GM20431 (cell line): ENCODE results near the gene ST7L.
"Not testable (repeated sequence)": the region's sequence is repeated elsewhere in the genome, so short reads cannot be mapped to it uniquely, and the experiment has no call there.

Experiments
- in situ Hi-C: fragments of 300-500 bp; cut with MseI, MboI; formaldehyde crosslinking; loops from one replicate; pipeline ENCODE4 v1.15.0; 2020; ENCODE audit warnings: low sequenced_read_pairs; ENCODE audit not compliant: unreplicated experiment

ST7L gene

DNA sequence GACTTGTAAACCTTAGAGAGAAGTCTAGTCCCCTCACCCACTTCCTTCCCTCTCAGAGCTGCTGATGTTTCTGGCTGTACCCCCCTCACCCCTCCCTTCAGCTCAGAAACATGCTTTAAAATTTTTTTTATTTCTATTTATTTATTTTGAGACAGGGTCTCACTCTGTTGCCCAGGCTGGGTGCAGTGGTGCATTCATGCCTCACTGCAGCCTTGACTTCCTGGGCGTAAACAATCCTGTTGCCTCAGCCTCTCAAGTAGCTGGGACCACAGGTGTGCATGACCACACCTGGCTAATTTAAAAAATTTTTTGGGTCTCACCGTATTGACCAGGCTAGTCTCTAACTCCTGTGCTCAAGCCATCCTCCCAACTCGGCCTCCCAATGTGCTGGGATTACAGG, 113.1 kb downstream of the ST7L start:
- in situ Hi-C loops = loop anchor here (25.0 kb wide), 1 partner anchor 206 kb away; the partner anchor contains the start of genes PPM1J and RHOC

DNA sequence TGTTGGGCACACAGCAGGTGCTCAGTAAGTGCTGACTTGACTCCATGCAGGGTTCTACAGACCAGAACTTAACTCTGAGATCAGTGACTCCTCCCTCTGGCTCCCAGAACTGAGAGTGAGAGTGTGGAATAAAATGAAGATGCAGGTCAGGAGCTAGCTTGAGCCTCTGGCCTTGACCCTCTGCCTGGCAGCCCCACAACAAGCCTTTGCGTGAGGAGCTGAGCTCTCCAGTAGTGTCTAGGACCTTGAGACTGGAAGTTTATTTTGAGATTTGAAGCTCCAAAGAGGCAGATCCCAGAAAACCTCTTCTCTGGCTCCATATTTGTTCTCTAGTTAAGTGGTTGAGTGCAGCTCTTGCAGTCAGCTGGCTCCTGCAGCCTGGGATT, 113.5 kb downstream of the ST7L start:
- in situ Hi-C loops = loop anchor here (25.0 kb wide), 1 partner anchor 207 kb away; the partner anchor contains the start of genes PPM1J and RHOC

DNA sequence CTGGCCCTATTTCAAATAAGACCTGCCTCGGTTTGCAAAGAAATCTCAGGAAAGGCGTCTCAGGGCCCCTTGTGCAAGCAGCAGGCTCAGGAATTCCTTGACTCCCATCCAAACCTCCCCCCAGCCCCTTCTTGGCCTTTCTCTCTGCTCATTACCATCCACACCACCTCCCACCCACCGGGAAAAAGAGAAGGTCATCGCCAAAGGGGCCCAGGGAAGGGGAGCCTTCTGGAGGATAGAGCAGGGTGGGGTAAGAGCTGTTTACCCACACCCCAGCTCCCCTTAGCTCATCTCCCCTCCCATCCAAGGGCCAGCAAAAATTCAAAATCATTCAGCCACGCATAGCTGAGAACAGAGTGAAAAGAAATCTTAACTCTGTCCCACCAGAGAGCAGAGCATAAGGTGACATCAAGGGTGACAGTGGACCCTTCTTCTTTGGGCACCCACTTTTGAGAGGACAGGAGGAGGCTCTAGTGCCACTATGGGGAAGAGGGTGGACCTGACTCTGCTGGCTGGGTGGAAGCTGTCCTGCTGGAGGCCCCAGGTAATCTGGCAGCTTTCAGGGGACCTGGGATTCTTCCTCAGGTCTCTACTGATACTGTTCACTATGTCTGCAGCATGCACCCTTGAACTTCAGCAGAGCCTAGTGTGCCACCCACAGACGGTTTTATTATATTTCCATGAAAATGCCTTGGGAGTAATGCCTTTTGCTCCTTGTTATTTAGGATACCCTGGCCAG, 114.1 kb downstream of the ST7L start:
- in situ Hi-C loops = loop anchor here (25.0 kb wide), 1 partner anchor 207 kb away; the partner anchor contains the start of genes PPM1J and RHOC

DNA sequence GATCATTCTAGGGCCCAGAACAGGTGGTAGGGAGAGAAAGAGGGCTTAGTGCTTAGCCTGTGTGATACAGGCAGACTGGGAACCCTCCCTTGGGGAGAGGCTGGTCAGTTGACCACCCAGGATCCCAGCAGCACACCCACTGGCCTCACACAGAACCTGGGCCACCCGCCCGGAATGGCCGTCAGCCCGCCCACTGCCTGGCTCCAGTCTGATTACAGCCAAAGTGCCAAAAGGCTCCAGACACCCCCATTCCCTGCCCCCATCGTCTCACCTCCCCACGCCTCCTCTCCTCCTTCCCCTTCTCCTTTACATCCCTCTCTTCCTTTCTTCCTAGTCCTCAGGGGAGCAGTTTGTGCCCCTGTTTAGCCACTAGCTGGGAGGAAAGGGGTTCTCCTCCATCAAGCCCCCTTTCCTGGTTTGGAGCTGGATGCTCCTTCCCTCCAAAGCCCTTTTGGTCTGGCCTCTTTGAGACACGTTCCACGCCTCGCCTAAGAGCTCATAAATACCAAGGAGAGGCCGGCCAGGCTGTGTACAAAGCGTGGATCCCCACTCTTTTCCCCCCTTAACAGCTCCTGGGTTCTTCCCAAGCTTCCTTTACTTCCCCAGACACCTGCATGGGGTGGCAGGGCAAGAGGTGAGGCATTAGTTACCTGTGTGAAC, 114.8 kb downstream of the ST7L start:
- in situ Hi-C loops = loop anchor here (25.0 kb wide), 1 partner anchor 208 kb away; the partner anchor contains the start of genes PPM1J and RHOC

DNA sequence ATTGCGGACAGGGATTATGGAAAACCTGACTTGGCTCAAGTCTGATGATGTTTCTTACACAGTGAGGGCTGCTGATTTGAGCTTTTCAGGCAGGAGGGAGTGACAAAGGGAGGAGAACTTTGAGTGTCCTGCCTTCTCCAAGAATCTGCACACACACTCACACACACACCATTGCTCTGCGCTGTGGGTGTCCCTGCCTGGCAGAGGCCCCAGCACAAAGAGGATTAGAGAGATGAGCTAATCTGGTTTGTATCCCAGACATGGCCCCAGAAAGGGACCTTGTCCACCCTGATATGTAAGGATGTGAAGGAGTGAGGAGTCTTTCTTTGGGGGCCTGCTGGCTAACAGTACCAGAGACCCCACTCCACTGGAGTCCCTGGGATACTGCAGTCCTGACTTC, 116.1 kb downstream of the ST7L start:
- in situ Hi-C loops = loop anchor here (25.0 kb wide), 1 partner anchor 209 kb away; the partner anchor contains the start of genes PPM1J and RHOC

DNA sequence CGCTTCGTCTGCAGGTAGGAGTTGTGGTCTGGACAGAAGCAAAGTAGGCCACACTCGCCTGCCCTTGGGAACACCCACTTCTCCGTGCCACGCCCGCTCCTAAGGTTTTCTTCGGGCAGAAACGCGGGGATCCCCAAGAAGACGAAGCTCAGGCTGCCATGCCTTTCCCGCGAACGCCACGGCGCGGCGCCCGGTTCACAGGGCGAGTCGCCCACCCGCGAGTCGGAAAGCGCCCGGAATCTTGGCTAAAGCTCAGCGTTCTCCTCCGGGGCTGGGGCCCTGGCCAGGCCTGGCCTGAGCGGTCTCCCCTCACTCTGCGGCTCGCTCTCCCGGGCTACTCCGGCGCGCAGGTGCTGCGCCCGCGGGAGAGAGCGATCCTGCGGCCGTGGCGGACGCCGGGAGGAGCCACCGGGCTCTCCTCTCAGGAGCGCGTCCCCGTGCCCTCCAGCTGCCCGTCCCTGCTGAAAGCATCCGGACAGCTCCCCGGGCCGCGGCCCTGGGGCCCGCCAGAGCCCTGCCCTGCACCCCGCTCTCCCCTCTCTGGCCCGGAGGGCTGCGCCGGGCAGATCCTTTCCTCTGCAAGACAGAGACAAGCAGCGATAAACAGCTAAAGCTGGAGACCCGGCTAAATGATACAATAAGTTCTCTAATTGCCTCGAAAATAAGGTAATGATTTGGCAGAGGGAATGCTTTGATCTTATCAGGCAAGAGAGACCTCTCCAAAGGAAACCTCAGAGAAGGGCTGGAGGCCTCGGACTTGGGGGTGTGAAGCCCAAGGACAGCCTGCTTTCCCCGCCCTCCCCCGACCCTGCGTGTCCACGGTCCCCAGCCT, 116.9 kb downstream of the ST7L start:
- in situ Hi-C loops = loop anchor here (25.0 kb wide), 1 partner anchor 210 kb away; the partner anchor contains the start of genes PPM1J and RHOC

DNA sequence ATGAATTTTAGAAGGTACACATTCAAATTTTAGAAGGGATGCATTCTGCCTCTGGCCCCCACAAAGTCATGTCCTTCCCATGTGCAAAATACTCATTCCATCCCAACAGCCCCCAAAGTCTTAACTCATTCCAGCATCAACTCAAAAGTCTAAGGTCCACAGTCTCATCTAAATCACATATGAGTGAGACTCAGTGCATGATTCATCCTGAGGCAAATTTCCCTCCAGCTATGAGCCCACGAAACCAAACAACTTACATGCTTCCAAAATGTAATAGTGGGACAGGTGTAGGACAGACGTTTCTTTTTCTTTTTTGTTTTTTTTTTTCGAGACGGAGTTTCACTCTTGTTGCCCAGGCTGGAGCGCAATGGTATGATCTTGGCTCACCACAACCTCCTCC, 122.7 kb downstream of the ST7L start:
- in situ Hi-C loops = no loop called here

DNA sequence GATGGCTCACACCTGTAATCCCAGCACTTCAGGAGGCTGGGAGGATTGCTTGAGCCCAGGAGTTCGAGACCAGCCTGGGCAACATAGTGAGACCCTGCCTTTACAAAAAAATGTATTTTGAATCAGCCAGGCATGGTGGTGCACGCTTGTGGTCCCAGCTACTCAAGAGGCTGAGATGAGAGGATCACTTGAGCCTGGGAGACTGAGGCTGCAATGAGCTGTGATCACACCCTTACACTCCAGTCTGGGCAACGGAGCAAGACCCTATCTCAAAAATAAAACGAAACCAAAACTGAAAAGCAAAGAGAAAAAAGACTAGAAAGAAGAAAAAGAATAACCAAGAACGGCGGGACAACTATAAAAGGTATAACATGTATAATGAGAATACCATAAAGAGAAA, 125.6 kb downstream of the ST7L start:
- in situ Hi-C loops = no loop called here

DNA sequence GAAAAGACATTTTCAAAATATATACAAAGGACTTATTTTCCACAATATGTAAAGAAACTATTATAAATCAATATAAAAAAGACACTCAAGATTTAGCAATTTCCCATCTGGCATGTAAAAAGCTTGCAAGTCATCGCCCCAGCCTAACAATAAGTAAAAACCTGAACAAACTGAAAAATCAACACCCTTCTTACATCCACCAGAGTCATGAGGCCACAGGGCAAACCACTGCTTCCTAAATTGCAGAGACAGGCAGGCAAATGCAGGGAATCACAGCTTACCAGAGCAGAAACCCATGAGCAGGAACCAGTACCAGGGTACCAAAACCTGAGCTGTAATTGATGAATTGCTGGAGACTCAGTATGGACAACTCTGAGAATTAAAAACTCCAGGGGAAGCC, 126.9 kb downstream of the ST7L start:
- in situ Hi-C loops = no loop called here

DNA sequence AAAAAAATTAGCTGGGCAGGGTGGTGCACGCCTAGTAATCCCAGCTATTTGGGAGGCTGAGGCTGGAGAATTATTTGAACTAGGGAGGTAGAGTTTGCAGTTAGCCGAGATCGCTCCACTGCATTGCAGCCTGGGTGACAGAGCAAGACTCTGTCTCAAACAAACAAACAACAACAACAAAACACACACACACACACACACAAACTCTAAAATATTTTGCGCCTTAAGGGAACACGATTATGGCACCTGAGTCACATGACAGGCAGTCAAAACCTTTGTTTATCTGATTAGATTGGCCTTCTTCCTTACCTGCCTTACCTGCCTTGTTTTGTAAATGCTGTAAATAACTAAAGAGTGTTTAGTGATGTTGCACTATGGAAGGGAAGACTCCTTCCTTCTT, 130.8 kb downstream of the ST7L start:
- in situ Hi-C loops = no loop called here

DNA sequence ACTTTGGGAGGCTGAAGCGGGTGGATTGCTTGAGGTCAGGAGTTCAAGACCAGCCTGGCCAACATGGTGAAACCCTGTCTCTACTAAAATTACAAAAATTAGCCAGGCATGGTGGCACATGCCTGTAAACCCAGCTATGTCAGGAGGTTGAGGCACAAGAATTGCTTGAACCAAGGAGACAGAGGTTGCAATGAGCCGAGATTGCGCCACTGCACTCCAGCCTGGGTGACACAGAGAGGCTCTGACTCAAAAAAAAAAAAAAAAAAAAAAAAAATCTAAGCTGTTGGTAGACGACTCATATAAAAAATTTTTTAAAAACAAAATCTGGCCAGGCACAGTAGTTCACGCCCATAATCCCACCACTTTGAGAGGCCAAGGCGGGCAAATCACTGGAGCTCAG, 131.3 kb downstream of the ST7L start:
- in situ Hi-C loops = not testable (repeated sequence)

DNA sequence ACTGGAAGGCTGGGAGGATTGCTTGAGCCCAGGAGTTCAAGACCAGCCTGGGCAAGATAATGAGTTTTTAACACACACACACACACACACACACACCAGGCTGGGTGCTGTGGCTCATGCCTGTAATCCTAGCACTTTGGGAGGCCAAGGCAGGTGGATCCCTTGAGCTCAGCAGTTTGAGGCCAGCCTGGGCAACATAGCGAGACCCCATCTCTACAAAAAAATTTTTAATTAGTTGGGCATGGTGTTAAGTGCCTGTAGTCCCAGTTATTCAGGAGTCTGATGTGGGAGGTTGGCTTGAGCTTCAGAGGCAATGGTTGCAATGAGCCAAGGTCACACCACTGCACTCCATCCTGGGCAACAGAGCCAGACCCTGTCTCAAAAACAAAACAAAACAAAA, 132.9 kb downstream of the ST7L start:
- in situ Hi-C loops = not testable (repeated sequence)

DNA sequence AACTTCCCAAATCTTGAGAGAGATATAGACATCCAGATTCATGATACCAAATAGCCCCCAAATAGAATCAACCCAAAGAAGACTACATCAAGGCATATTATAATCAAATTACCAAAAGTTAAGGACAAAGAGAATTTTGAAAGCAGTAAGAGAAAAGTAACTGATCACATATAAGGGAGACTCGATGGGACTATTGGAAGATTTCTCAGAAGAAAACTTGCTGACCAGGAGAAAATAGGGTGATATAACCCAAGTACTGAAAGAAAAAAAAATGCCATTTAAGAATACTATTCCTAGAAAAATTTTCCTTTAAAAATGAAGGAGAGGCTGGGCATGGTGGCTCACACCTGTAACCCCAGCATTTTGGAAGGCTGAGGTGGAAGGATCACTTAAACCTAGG, 140.6 kb downstream of the ST7L start:
- in situ Hi-C loops = no loop called here

DNA sequence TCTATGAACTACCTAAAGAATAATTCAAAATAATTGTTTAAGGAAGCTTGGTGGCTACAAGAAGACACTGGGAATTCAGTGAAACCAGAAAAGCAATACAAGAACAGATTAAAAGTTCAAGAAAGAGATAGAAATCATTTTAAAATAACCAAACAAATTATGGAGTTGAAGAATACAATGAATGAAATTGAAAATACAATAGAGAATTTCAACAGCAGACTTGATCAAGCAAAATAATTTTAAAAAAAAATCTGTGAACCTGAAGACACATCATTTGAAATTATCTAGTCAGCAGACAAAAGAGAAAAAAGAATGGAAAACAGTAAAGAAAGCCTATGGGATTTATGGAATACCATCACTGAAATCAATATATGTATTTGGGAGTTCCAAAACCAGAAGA, 141.4 kb downstream of the ST7L start:
- in situ Hi-C loops = no loop called here
